K562 (cell line): ENCODE results near the gene OBP2A. TPM values are rescaled to one million over a fixed set of nuclear protein-coding genes. Genes with fewer than 3 reads are reported as not detected.

Experiments
- CBFB ChIP-seq: sonication (generic); formaldehyde crosslinking; IDR thresholded peaks from 2 replicates; pipeline ENCODE4 v1.4.0; 2020; ENCODE audit warnings: mild to moderate bottlenecking, missing genetic modification reagents
- CTCFL ChIP-seq: IDR thresholded peaks from 2 replicates; pipeline ENCODE4 v1.6.1; 2011; ENCODE audit warnings: borderline replicate concordance, low read depth, mild to moderate bottlenecking, moderate library complexity, low read length; ENCODE audit not compliant: insufficient read depth, poor library complexity, severe bottlenecking
- DPF2 ChIP-seq: fragments of 450-650 bp; IDR thresholded peaks from 2 replicates; pipeline ENCODE4 v1.6.1; 2016
- EWSR1 ChIP-seq: fragments of 450-650 bp; IDR thresholded peaks from 2 replicates; pipeline ENCODE4 v1.6.1; 2018; ENCODE audit warnings: borderline replicate concordance, mild to moderate bottlenecking, low read depth, moderate library complexity; ENCODE audit not compliant: partially characterized antibody
- MCM3 ChIP-seq: fragments of 450-650 bp; IDR thresholded peaks from 2 replicates; pipeline ENCODE4 v1.6.1; 2016
- MEF2A ChIP-seq: IDR thresholded peaks from 2 replicates; pipeline ENCODE4 v1.6.1; 2011; ENCODE audit warnings: low read depth, mild to moderate bottlenecking, low read length, moderate library complexity; ENCODE audit not compliant: control insufficient read depth
- MEF2D ChIP-seq: conservative IDR thresholded peaks from 2 replicates; pipeline ENCODE4 v1.6.1; 2016; ENCODE audit warnings: low read depth, missing genetic modification characterization, missing compliant biosample characterization
- MYC ChIP-seq, 2 experiments: fragments of 250-450 bp in 1 of 2; sonication (Bioruptor Pico) in 1 of 2; IDR thresholded peaks; 2 replicates each; pipeline versions ENCODE4 v1.5.1 to v1.6.1; 2012 to 2021; ENCODE audit warnings: low read depth in 2 of 2, borderline replicate concordance in 1 of 2, improper control_type of control experiment in 1 of 2, low read length in 1 of 2, mild to moderate bottlenecking in 1 of 2, moderate library complexity in 1 of 2
- NBN ChIP-seq: fragments of 450-650 bp; IDR thresholded peaks from 2 replicates; pipeline ENCODE4 v1.6.1; 2016; ENCODE audit warnings: low read depth, mild to moderate bottlenecking
- OTX1 ChIP-seq: fragments of 450-650 bp; formaldehyde crosslinking; IDR thresholded peaks from 2 replicates; pipeline ENCODE4 v1.4.0; 2022; ENCODE audit warnings: mild to moderate bottlenecking
- PHF20 ChIP-seq: fragments of 450-650 bp; IDR thresholded peaks from 2 replicates; pipeline ENCODE4 v1.6.1; 2018; ENCODE audit not compliant: partially characterized antibody
- POLR2AphosphoS5 ChIP-seq: IDR thresholded peaks from 2 replicates; pipeline ENCODE4 v1.6.1; 2011; ENCODE audit warnings: mild to moderate bottlenecking, low read depth, low read length, moderate library complexity; ENCODE audit not compliant: control insufficient read depth, insufficient read depth
- RAD51 ChIP-seq: fragments of 450-650 bp; IDR thresholded peaks from 2 replicates; pipeline ENCODE4 v1.7.1; 2016; ENCODE audit warnings: low read depth, mild to moderate bottlenecking, borderline replicate concordance
- SMAD3 ChIP-seq: fragments of 450-650 bp; formaldehyde crosslinking; conservative IDR thresholded peaks from 2 replicates; pipeline ENCODE4 v1.4.0; 2020; ENCODE audit warnings: mild to moderate bottlenecking
- SMARCE1 ChIP-seq: fragments of 450-650 bp; IDR thresholded peaks from 2 replicates; pipeline ENCODE4 v1.7.1; 2016; ENCODE audit warnings: mild to moderate bottlenecking
- TCF7L2 ChIP-seq: fragments of 150-350 bp; IDR thresholded peaks from 2 replicates; pipeline ENCODE4 v1.6.1; 2016; ENCODE audit warnings: low read depth, mild to moderate bottlenecking, low read length, moderate library complexity
- YY1 ChIP-seq, 3 experiments: IDR thresholded peaks; 2 replicates each; pipeline ENCODE4 v1.6.1; 2011; ENCODE audit warnings: low read length in 2 of 3, mild to moderate bottlenecking in 2 of 3, moderate library complexity in 2 of 3, borderline replicate concordance in 1 of 3, control low read depth in 1 of 3, low read depth in 1 of 3; ENCODE audit not compliant: insufficient read depth in 3 of 3, insufficient replicate concordance in 2 of 3, control insufficient read depth in 1 of 3, insufficient read length in 1 of 3; ENCODE audit errors: extremely low read depth in 1 of 3
- ZNF445 ChIP-seq: fragments of 250-450 bp; sonication (Bioruptor Pico); IDR thresholded peaks from 2 replicates; pipeline ENCODE4 v1.4.0; 2020; ENCODE audit warnings: low read depth, mild to moderate bottlenecking, moderate library complexity
- ZNF449 ChIP-seq: fragments of 250-450 bp; sonication (Bioruptor Pico); IDR thresholded peaks from 2 replicates; pipeline ENCODE4 v1.8.0; 2022; ENCODE audit warnings: moderate library complexity, mild to moderate bottlenecking, inconsistent platforms
- ZNF668 ChIP-seq: fragments of 250-450 bp; sonication (Bioruptor Pico); IDR thresholded peaks from 2 replicates; pipeline ENCODE4 v1.8.0; 2022; ENCODE audit warnings: mild to moderate bottlenecking, inconsistent platforms
- polyA plus RNA-seq, 8 experiments: library from polyadenylated mRNA; depleted of rRNA in 4 of 8; stranded (reverse) in 5 of 8; unstranded in 3 of 8; fragments of >200 nt; fragmentation: Nextera tagmentation in 2 of 8; fragmentation: Illumina TruSeq in 1 of 8; extraction: Ambion mirVana in 2 of 8; extraction: Trizol in 1 of 8; gene quantifications; 2 replicates each; pipeline versions ENCODE4 v1.2.1 to v1.2.3, GENCODE V29; 2011 to 2014; ENCODE audit warnings: inconsistent platforms in 1 of 8, missing spikeins in 1 of 8
- total RNA-seq, 7 experiments: library from RNA; depleted of rRNA in 6 of 7; stranded (reverse); fragments of >200 nt in 6 of 7; fragmentation: Illumina TruSeq in 2 of 7; extraction: Trizol in 2 of 7; gene quantifications; 2 replicates each; pipeline versions ENCODE4 v1.2.1 to v1.2.3, GENCODE V29; 2011 to 2021; ENCODE audit warnings: low replicate concordance in 1 of 7

Gene OBP2A
- total and polyA plus RNA-seq, 9 of the 15 experiments (the other 6 are each of a cell fraction or from before 2014, with no cell fraction given), result not detected

- TF ChIP-seq CTCFL, result no peak
- TF ChIP-seq ZNF449 (CRISPR knock-in tag), result no peak
- TF ChIP-seq YY1 (IDR thresholded peaks at IDR 0.05; ENCODE audit: borderline replicate concordance in 1 of 3, control insufficient read depth in 1 of 3, extremely low read depth in 1 of 3, insufficient read depth in 3 of 3, insufficient read length in 1 of 3, insufficient replicate concordance in 2 of 3, low read depth in 1 of 3, low read length in 2 of 3), result no peak
- no peak for TF ChIP-seq EWSR1
- TF ChIP-seq ZNF668 (CRISPR knock-in tag), result no peak
- peak; percentile 56; the same call in 1 of the 2 replicates for TF ChIP-seq DPF2
- TF ChIP-seq RAD51, result no peak
- 0 out of 2 replicates have a peak, but pooled peaks have one; percentile 18 for TF ChIP-seq NBN
- 0 out of 2 replicates have a peak, but pooled peaks have one; percentile 23 for TF ChIP-seq POLR2AphosphoS5
- no peak for TF ChIP-seq SMAD3
- TF ChIP-seq MYC (IDR thresholded peaks at IDR 0.05; ENCODE audit: low read depth, low read length), result peak; percentile 45; the same call in 1 of the 2 replicates
- no peak for TF ChIP-seq MYC (CRISPR knock-in tag; IDR thresholded peaks at IDR 0.05; ENCODE audit: borderline replicate concordance, low read depth)
- no peak for TF ChIP-seq MEF2A
- TF ChIP-seq MCM3, result no peak
- TF ChIP-seq OTX1 (CRISPR knock-in tag), result no peak
- no peak for TF ChIP-seq ZNF445 (CRISPR knock-in tag)
- TF ChIP-seq PHF20, result peak; percentile 53
- TF ChIP-seq TCF7L2, result no peak
- no peak for TF ChIP-seq MEF2D (tag)
- TF ChIP-seq SMARCE1, result no peak
- no peak for TF ChIP-seq CBFB (CRISPR knock-in tag)
Observed at GRCh38 chr9:135506327-135507103, 39.4 kb upstream of the OBP2A start (continued).
